HEK293 (cell line): ENCODE data around the gene ACSL5.

Experiments
- EGR2 ChIP-seq: fragments of 450-650 bp; formaldehyde crosslinking; IDR thresholded peaks from 2 replicates; pipeline ENCODE4 v1.5.1; 2016; ENCODE audit warnings: low read depth, missing biosample characterization, missing genetic modification characterization
- IKZF3 ChIP-seq: fragments of 450-650 bp; IDR thresholded peaks from 2 replicates; pipeline ENCODE4 v1.5.0; 2018; ENCODE audit warnings: missing biosample characterization, mild to moderate bottlenecking, missing genetic modification characterization, moderate library complexity
- KLF9 ChIP-seq: fragments of 450-650 bp; formaldehyde crosslinking; IDR thresholded peaks from 2 replicates; pipeline ENCODE4 v1.5.1; 2016; ENCODE audit warnings: missing biosample characterization, missing genetic modification characterization, low read depth
- PATZ1 ChIP-seq: fragments of 450-650 bp; formaldehyde crosslinking; IDR thresholded peaks from 2 replicates; pipeline ENCODE4 v1.5.1; 2016; ENCODE audit warnings: missing biosample characterization, missing genetic modification characterization
- PRDM1 ChIP-seq: fragments of 450-650 bp; formaldehyde crosslinking; IDR thresholded peaks from 2 replicates; pipeline ENCODE4; 2016; ENCODE audit warnings: missing biosample characterization, missing genetic modification characterization
- PRDM10 ChIP-seq: fragments of 450-650 bp; formaldehyde crosslinking; IDR thresholded peaks from 2 replicates; pipeline ENCODE4 v1.5.1; 2016; ENCODE audit warnings: missing biosample characterization, missing genetic modification characterization
- YY2 ChIP-seq: fragments of 450-650 bp; formaldehyde crosslinking; IDR thresholded peaks from 2 replicates; pipeline ENCODE4 v1.5.1; 2016; ENCODE audit warnings: missing biosample characterization, missing genetic modification characterization
- ZBTB1 ChIP-seq: fragments of 450-650 bp; formaldehyde crosslinking; IDR thresholded peaks from 2 replicates; pipeline ENCODE4 v1.5.1; 2016; ENCODE audit warnings: missing biosample characterization, missing genetic modification characterization
- ZBTB17 ChIP-seq: fragments of 450-650 bp; formaldehyde crosslinking; IDR thresholded peaks from 2 replicates; pipeline ENCODE4 v1.5.1; 2016; ENCODE audit warnings: missing biosample characterization, missing genetic modification characterization
- ZBTB48 ChIP-seq: fragments of 450-650 bp; formaldehyde crosslinking; IDR thresholded peaks from 2 replicates; pipeline ENCODE4 v1.5.1; 2016; ENCODE audit warnings: missing biosample characterization, missing genetic modification characterization
- ZBTB6 ChIP-seq: fragments of 450-650 bp; formaldehyde crosslinking; IDR thresholded peaks from 2 replicates; pipeline ENCODE4 v1.5.1; 2017; ENCODE audit warnings: missing biosample characterization, missing genetic modification characterization
- ZFP37 ChIP-seq: fragments of 450-650 bp; formaldehyde crosslinking; IDR thresholded peaks from 2 replicates; pipeline ENCODE4 v1.5.1; 2016; ENCODE audit warnings: missing biosample characterization, missing genetic modification characterization
- ZNF10 ChIP-seq: fragments of 450-650 bp; formaldehyde crosslinking; IDR thresholded peaks from 2 replicates; pipeline ENCODE4 v1.5.1; 2017; ENCODE audit warnings: missing biosample characterization, missing genetic modification characterization
- ZNF138 ChIP-seq: fragments of 450-650 bp; formaldehyde crosslinking; IDR thresholded peaks from 2 replicates; pipeline ENCODE4 v1.5.1; 2016; ENCODE audit warnings: missing biosample characterization, missing genetic modification characterization, borderline replicate concordance
- ZNF157 ChIP-seq: fragments of 450-650 bp; formaldehyde crosslinking; IDR thresholded peaks from 2 replicates; pipeline ENCODE4 v1.5.1; 2016; ENCODE audit warnings: missing biosample characterization, missing genetic modification characterization
- ZNF175 ChIP-seq: fragments of 450-650 bp; formaldehyde crosslinking; IDR thresholded peaks from 2 replicates; pipeline ENCODE4 v1.5.1; 2016; ENCODE audit warnings: missing biosample characterization, missing genetic modification characterization
- ZNF2 ChIP-seq: fragments of 450-650 bp; formaldehyde crosslinking; IDR thresholded peaks from 2 replicates; pipeline ENCODE4 v1.5.1; 2016; ENCODE audit warnings: missing biosample characterization, missing genetic modification characterization
- ZNF23 ChIP-seq: fragments of 450-650 bp; formaldehyde crosslinking; IDR thresholded peaks from 2 replicates; pipeline ENCODE4 v1.5.1; 2016; ENCODE audit warnings: missing biosample characterization, missing genetic modification characterization, borderline replicate concordance
- ZNF280D ChIP-seq: fragments of 450-650 bp; formaldehyde crosslinking; IDR thresholded peaks from 2 replicates; pipeline ENCODE4 v1.5.1; 2016; ENCODE audit warnings: missing biosample characterization, missing genetic modification characterization
- ZNF311 ChIP-seq: fragments of 450-650 bp; formaldehyde crosslinking; IDR thresholded peaks from 2 replicates; pipeline ENCODE4 v1.5.1; 2017; ENCODE audit warnings: missing biosample characterization, missing genetic modification characterization, borderline replicate concordance
- ZNF366 ChIP-seq: fragments of 450-650 bp; formaldehyde crosslinking; conservative IDR thresholded peaks from 2 replicates; pipeline ENCODE4 v1.5.1; 2016; ENCODE audit warnings: missing biosample characterization, missing genetic modification characterization
- ZNF391 ChIP-seq: fragments of 450-650 bp; formaldehyde crosslinking; IDR thresholded peaks from 2 replicates; pipeline ENCODE4 v1.5.1; 2016; ENCODE audit warnings: low read depth, missing biosample characterization, missing genetic modification characterization, borderline replicate concordance
- ZNF521 ChIP-seq: fragments of 450-650 bp; formaldehyde crosslinking; IDR thresholded peaks from 2 replicates; pipeline ENCODE4 v1.5.1; 2017; ENCODE audit warnings: missing biosample characterization, mild to moderate bottlenecking, missing genetic modification characterization
- ZNF558 ChIP-seq: fragments of 450-650 bp; formaldehyde crosslinking; IDR thresholded peaks from 2 replicates; pipeline ENCODE4 v1.5.1; 2016; ENCODE audit warnings: missing biosample characterization, missing genetic modification characterization
- ZNF621 ChIP-seq: fragments of 450-650 bp; formaldehyde crosslinking; IDR thresholded peaks from 2 replicates; pipeline ENCODE4 v1.5.1; 2017; ENCODE audit warnings: missing biosample characterization, missing genetic modification characterization
- ZNF645 ChIP-seq: fragments of 450-650 bp; formaldehyde crosslinking; IDR thresholded peaks from 2 replicates; pipeline ENCODE4; 2016; ENCODE audit warnings: missing biosample characterization, missing genetic modification characterization
- ZNF677 ChIP-seq: fragments of 450-650 bp; IDR thresholded peaks from 2 replicates; pipeline ENCODE4 v1.5.0; 2018; ENCODE audit warnings: missing biosample characterization, mild to moderate bottlenecking, missing genetic modification characterization, moderate library complexity
- ZNF768 ChIP-seq: fragments of 450-650 bp; formaldehyde crosslinking; IDR thresholded peaks from 2 replicates; pipeline ENCODE4 v1.5.1; 2018; ENCODE audit warnings: missing biosample characterization, mild to moderate bottlenecking, missing genetic modification characterization
- ZNF791 ChIP-seq: fragments of 450-650 bp; formaldehyde crosslinking; IDR thresholded peaks from 2 replicates; pipeline ENCODE4 v1.5.1; 2016; ENCODE audit warnings: missing biosample characterization, missing genetic modification characterization

ACSL5 gene

GRCh38 chr10:112446855-112447619 lies 73.1 kb downstream of the ACSL5 start, which contains the start of the genes VTI1A and ZDHHC6 (continued):
- TF ChIP-seq ZNF157 (no peak), ZNF280D (tag by site-specific recombination) (no peak; the same call in 1 of the 2 replicates), ZBTB6 (tag by site-specific recombination) (0 out of 2 replicates have a peak, but pooled peaks have one; percentile 42), ZNF391 (peak; percentile 87; the same call in 1 of the 2 replicates), ZNF558 (tag by site-specific recombination) (0 out of 2 replicates have a peak, but pooled peaks have one; percentile 67), IKZF3 (tag by site-specific recombination) (no peak), ZBTB17 (tag by site-specific recombination) (peak; percentile 86), PATZ1 (peak; percentile 67), ZNF521 (tag by site-specific recombination) (no peak), ZNF768 (tag by site-specific recombination) (no peak), ZNF138 (tag by site-specific recombination) (no peak), KLF9 (peak; percentile 41; the same call in 1 of the 2 replicates), ZNF791 (tag by site-specific recombination) (no peak), ZNF621 (tag by site-specific recombination) (no peak), ZBTB1 (tag by site-specific recombination) (no peak), ZNF677 (tag by site-specific recombination) (no peak), PRDM10 (tag by site-specific recombination) (peak; percentile 43; the same call in 1 of the 2 replicates), ZNF2 (tag by site-specific recombination) (peak; percentile 97; the same call in 1 of the 2 replicates), PRDM1 (tag by site-specific recombination) (0 out of 2 replicates have a peak, but pooled peaks have one; percentile 4), ZNF10 (tag by site-specific recombination) (peak; percentile 50; the same call in 1 of the 2 replicates), ZBTB48 (tag by site-specific recombination) (peak; percentile 23), ZNF366 (tag by site-specific recombination) (no peak), YY2 (tag by site-specific recombination) (0 out of 2 replicates have a peak, but pooled peaks have one; percentile 23), ZFP37 (tag by site-specific recombination) (peak; percentile 91), ZNF23 (tag by site-specific recombination) (no peak), EGR2 (tag by site-specific recombination) (peak; percentile 30; the same call in 1 of the 2 replicates), ZNF175 (tag by site-specific recombination) (no peak), ZNF311 (no peak), ZNF645 (tag by site-specific recombination) (no peak)
